ENCODE results near the gene TARBP1.

TARBP1 gene

GRCh38 chr1:234484218-234484617 lies 5.2 kb upstream of the TARBP1 start:
- no peak for DNase-seq (ENCODE audit: low read depth)

GRCh38 chr1:234481771-234482170 lies 2.8 kb upstream of the TARBP1 start:
- DNase-seq (ENCODE audit: low read depth) = no peak

GRCh38 chr1:234479866-234480265 lies 887 bp upstream of the TARBP1 start:
- no peak for DNase-seq (ENCODE audit: low read depth)

GRCh38 chr1:234479310-234479559 lies 256 bp upstream of the TARBP1 start:
- DNase-seq (ENCODE audit: low read depth) = no peak

- DNase-seq (ENCODE audit: low read depth) = peak; percentile 55
Measured at GRCh38 chr1:234478152-234478480, 863 bp downstream of the TARBP1 start.

GRCh38 chr1:234477386-234478151 lies 1.4 kb downstream of the TARBP1 start:
- DNase-seq (ENCODE audit: low read depth) = no peak

- DNase-seq (ENCODE audit: low read depth) = no peak
Measured at GRCh38 chr1:234476172-234476571, 2.8 kb downstream of the TARBP1 start.

- no peak for DNase-seq (ENCODE audit: low read depth)
Measured at GRCh38 chr1:234475167-234475793, 3.7 kb downstream of the TARBP1 start.

GRCh38 chr1:234474375-234474774 lies 4.6 kb downstream of the TARBP1 start:
- no peak for DNase-seq (ENCODE audit: low read depth)

- DNase-seq (ENCODE audit: low read depth) = no peak
Measured at GRCh38 chr1:234473118-234473517, 5.9 kb downstream of the TARBP1 start.

- DNase-seq (ENCODE audit: low read depth) = no peak
Measured at GRCh38 chr1:234469376-234469775, 9.6 kb downstream of the TARBP1 start.

GRCh38 chr1:234468580-234468979 lies 10.4 kb downstream of the TARBP1 start:
- DNase-seq (ENCODE audit: low read depth) = no peak

- no peak for DNase-seq (ENCODE audit: low read depth)
Measured at GRCh38 chr1:234467821-234468220, 11.2 kb downstream of the TARBP1 start.

- no peak for DNase-seq (ENCODE audit: low read depth)
Measured at GRCh38 chr1:234466945-234467344, 12.0 kb downstream of the TARBP1 start.

- no peak for DNase-seq (ENCODE audit: low read depth)
Measured at GRCh38 chr1:234463749-234464148, 15.2 kb downstream of the TARBP1 start.

GRCh38 chr1:234460652-234461051 lies 18.3 kb downstream of the TARBP1 start:
- no peak for DNase-seq (ENCODE audit: low read depth)

- DNase-seq (ENCODE audit: low read depth) = no peak
Measured at GRCh38 chr1:234458352-234459017, 20.5 kb downstream of the TARBP1 start.

- DNase-seq (ENCODE audit: low read depth) = no peak
Measured at GRCh38 chr1:234454926-234455325, 24.1 kb downstream of the TARBP1 start.

GRCh38 chr1:234452406-234452965 lies 26.5 kb downstream of the TARBP1 start:
- DNase-seq (ENCODE audit: low read depth) = no peak

GRCh38 chr1:234440348-234440747 lies 38.6 kb downstream of the TARBP1 start:
- no peak for DNase-seq (ENCODE audit: low read depth)

GRCh38 chr1:234438579-234438978 lies 40.4 kb downstream of the TARBP1 start:
- no peak for DNase-seq (ENCODE audit: low read depth)

- DNase-seq (ENCODE audit: low read depth) = no peak
Measured at GRCh38 chr1:234437423-234438171, 41.4 kb downstream of the TARBP1 start.

- DNase-seq (ENCODE audit: low read depth) = no peak
Measured at GRCh38 chr1:234435620-234436019, 43.4 kb downstream of the TARBP1 start.

Data from activated T-cell treated with anti-CD3 and anti-CD28 coated beads for 1 hour (primary cell).